ENCODE data around the gene CPED1.

DNA sequence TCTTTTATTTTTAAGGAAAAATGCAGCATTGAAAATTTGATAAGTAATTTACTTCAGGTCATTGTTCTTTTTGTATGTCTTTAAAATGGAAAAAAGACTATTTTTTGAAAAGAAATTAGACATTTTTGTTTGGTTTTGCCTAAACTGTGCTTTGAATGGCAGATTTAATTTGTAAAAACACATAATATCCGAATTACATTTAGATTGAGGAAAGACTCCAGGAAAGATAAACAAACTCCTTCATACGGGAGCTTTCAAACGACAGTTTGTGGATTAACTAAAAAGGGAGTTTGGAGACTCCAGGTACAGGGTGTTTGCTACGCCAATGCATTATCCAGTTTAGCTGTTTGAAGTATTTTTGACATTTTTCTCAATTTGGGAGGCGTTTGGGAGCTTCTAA, 36.1 kb downstream of the CPED1 start:
- TF ChIP-seq, protein P1, sequence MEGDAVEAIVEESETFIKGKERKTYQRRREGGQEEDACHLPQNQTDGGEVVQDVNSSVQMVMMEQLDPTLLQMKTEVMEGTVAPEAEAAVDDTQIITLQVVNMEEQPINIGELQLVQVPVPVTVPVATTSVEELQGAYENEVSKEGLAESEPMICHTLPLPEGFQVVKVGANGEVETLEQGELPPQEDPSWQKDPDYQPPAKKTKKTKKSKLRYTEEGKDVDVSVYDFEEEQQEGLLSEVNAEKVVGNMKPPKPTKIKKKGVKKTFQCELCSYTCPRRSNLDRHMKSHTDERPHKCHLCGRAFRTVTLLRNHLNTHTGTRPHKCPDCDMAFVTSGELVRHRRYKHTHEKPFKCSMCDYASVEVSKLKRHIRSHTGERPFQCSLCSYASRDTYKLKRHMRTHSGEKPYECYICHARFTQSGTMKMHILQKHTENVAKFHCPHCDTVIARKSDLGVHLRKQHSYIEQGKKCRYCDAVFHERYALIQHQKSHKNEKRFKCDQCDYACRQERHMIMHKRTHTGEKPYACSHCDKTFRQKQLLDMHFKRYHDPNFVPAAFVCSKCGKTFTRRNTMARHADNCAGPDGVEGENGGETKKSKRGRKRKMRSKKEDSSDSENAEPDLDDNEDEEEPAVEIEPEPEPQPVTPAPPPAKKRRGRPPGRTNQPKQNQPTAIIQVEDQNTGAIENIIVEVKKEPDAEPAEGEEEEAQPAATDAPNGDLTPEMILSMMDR (IDR thresholded peaks at IDR 0.05; ENCODE audit: low read length) = no peak
- no peak for TF ChIP-seq EZH2 (optimal IDR thresholded peaks at IDR 0.05; ENCODE audit: low read depth, low read length)
- no peak for TF ChIP-seq EZH2phosphoT487 (IDR thresholded peaks at IDR 0.05; ENCODE audit: low read length)
